Activated CD4-positive, alpha-beta T cell treated with anti-CD3 and anti-CD28 coated beads, Interleukin-2, amount 10 ng/mL, durations not matched to agents 24 days and 14 days (primary cell): ENCODE results near the gene JPH3. TPM values are rescaled to one million over a fixed set of nuclear protein-coding genes. Genes with fewer than 3 reads are reported as not detected.

Source experiments
- DNase-seq: peaks from one replicate; pipeline ENCODE4 v3.0.0; 2022
- H3K27ac Mint-ChIP-seq: one replicate; pipeline ENCODE4 v1.8.0; 2022; ENCODE audit warnings: mild to moderate bottlenecking, mixed read lengths
- H3K27me3 Mint-ChIP-seq: one replicate; pipeline ENCODE4 v1.8.0; 2022; ENCODE audit warnings: mixed read lengths
- H3K36me3 Mint-ChIP-seq: one replicate; pipeline ENCODE4 v1.8.0; 2022; ENCODE audit warnings: low read depth, mild to moderate bottlenecking, mixed read lengths
- H3K4me1 Mint-ChIP-seq: one replicate; pipeline ENCODE4 v1.8.0; 2021; ENCODE audit warnings: mixed read lengths
- H3K4me3 Mint-ChIP-seq: one replicate; pipeline ENCODE4 v1.8.0; 2022; ENCODE audit warnings: mild to moderate bottlenecking, moderate library complexity, mixed read lengths
- H3K9me3 Mint-ChIP-seq: one replicate; pipeline ENCODE4 v1.8.0; 2021; ENCODE audit warnings: mixed read lengths
- intact Hi-C: fragments of 100-400 bp; cut with micrococcal nuclease; formaldehyde crosslinking; loops from one replicate; pipeline ENCODE4 v1.15.1; 2023
- total RNA-seq: library from RNA; stranded (reverse); gene quantifications from 2 replicates; pipeline ENCODE4 v1.2.3, GENCODE V29; 2022

JPH3 gene
- total RNA-seq, 1 donor from 2014 or later = not detected

DNA sequence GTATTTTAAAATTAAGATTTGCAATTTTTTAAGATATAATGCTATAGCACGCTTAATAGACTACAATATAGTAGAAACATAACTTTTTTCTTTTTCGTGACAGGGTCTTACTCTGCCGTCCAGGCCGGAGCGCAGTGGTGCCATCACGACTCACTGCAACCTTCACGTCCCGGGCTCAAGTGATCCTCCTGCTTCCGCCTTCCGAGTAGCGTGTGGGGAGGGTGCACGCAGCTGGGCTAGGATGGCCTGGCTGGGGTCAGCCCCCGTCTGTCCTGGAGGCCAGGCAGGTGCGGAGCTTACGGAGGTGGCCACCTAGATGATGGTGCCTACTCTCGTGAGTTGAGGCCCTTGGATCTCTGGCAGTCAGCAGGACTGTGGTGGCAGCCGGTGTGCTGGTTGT lies 50.1 kb downstream of the JPH3 start:
- DNase-seq = no peak
- Mint-ChIP-seq H3K4me1 (peaks cover 3% of the 10 kb centered on the region), H3K27me3 (peaks cover 14% of the 10 kb centered on the region), H3K36me3 (no peaks in the 10 kb centered on the region), H3K4me3 (no peak overlapping the region), H3K27ac (no peak overlapping the region), H3K9me3 (no peaks in the 10 kb centered on the region)
- intact Hi-C loops = no loop called here

DNA sequence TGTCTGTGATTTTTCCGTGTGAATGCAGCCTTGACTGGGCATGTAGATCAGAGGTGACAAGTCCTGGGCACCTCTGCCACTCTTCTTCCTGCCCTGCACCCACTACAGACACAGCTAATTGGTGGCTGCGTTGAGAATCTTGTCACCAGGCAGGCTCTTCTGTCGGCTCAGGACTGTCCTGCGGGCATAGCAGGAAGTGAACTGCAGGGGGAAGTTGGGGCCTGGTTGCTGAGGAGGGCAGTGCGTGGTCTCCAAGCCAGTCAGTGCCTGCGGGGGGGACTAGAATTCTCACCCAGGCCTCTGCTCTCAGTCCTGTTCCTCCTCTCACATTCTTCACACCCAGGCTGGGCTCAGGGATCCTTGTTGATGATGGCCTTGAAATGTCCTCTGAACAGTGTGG lies 50.5 kb downstream of the JPH3 start:
- H3K27ac Mint-ChIP-seq = no peak overlapping the region
- intact Hi-C loops = no loop called here
- H3K36me3 Mint-ChIP-seq = no peaks in the 10 kb centered on the region
- no peak overlapping the region for H3K4me3 Mint-ChIP-seq
- no peak for DNase-seq
- H3K27me3 Mint-ChIP-seq = peaks cover 14% of the 10 kb centered on the region
- H3K9me3 Mint-ChIP-seq = no peaks in the 10 kb centered on the region
- H3K4me1 Mint-ChIP-seq = peaks cover 3% of the 10 kb centered on the region

DNA sequence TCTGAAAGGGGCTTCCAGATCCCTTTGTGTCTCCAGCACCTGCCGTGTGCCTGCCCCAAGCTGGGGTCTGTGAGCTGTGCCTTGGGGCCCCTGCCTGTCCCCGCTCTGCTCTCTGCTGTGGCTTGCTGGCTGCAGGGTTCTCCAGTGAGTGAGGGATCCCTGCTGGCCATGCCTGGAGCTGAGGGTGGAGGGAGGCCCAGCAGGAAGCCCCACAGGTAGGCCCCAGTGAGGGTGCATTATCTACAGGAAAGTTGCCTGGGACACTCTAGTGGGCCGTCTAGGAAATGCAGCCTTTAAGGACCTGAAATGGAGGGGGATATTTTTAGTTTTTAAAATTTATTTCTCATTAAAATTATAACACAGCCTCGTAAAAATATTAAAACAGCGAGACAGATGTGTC lies 50.9 kb downstream of the JPH3 start:
- no peaks in the 10 kb centered on the region for H3K36me3 Mint-ChIP-seq

DNA sequence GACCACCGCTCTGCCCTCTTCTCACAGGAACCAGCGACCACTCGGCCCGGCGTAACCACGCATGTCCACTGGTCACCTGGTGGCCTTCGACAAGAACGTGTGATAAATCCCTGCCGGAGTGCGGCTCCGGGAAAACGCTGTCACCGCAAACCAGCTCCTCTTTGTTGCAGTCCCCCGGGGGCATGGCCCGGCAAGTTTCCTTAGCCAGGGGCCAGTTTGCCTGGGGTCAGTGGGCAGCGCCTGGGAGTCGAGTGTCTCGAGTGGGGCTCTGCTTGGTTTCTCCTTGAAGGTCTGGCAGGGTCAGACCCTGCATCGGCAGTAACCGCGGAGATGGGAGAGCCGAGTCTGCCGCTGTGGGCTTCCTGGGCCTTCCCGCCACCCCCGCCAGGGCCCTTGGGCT lies 52.5 kb downstream of the JPH3 start:
- no peaks in the 10 kb centered on the region for H3K36me3 Mint-ChIP-seq
- no peak overlapping the region for H3K4me3 Mint-ChIP-seq
- H3K27ac Mint-ChIP-seq = no peak overlapping the region
- intact Hi-C loops = no loop called here
- no peaks in the 10 kb centered on the region for H3K4me1 Mint-ChIP-seq
- no peaks in the 10 kb centered on the region for H3K9me3 Mint-ChIP-seq
- peaks cover 5% of the 10 kb centered on the region for H3K27me3 Mint-ChIP-seq
- DNase-seq = no peak

More for the DNA sequence above, 50.9 kb downstream of the JPH3 start:
- Mint-ChIP-seq H3K4me1 (no peaks in the 10 kb centered on the region), H3K9me3 (no peaks in the 10 kb centered on the region), H3K4me3 (no peak overlapping the region), H3K27me3 (peaks cover 10% of the 10 kb centered on the region), H3K27ac (no peak overlapping the region)
- intact Hi-C loops = no loop called here
- no peak for DNase-seq

DNA sequence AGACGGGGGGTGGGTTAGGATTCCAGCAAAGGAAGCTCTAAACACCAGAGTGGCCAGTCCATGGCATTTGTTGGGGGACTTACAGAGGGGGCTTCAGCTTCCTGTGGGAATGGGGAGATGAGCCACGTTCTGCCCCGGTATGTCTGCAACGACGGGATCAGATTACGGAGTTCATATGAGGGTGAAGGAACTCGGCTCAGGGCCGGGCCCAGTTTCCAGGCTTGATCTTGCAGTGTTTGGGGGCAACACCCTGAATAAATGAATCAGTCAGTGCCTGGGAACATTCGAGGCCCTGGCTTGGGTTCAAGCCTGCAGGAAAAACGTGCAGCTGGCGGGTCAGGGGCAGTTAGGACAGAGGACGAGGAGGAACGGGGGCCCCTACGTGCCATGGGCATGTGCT lies 54.0 kb downstream of the JPH3 start:
- Mint-ChIP-seq H3K4me3 (no peak overlapping the region), H3K9me3 (no peaks in the 10 kb centered on the region), H3K27me3 (no peaks in the 10 kb centered on the region), H3K27ac (no peak overlapping the region), H3K36me3 (no peaks in the 10 kb centered on the region), H3K4me1 (no peaks in the 10 kb centered on the region)
- intact Hi-C loops = no loop called here
- DNase-seq = no peak

DNA sequence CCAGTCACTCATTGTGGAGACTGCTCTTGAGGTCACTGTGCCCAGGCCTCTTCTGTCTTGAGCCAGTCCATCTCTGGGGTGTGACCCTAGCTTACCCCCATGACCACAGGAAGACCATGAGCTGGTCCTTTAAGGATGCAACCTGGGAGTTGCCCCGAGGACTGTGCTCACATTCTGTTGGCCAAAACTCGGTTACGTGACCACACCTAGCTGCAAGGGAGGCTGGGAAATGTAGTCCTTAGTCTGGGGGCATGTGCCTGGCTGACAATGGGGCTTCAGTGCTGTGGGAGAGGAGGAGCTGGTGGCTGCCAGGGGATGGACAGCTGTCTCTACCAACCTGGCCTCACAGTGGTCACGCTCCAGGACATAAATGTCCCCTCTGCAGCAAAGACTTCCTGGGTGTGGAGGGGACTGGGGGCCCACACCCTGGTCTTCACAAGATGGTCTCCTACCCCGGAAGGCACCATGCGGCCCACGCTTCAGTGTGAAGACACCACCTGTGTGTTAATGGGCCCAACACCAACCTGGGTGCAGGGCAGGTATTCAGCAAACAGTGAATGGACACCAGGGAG lies 55.4 kb downstream of the JPH3 start:
- H3K4me3 Mint-ChIP-seq = no peak overlapping the region
- no peaks in the 10 kb centered on the region for H3K4me1 Mint-ChIP-seq
- intact Hi-C loops = no loop called here
- H3K9me3 Mint-ChIP-seq = no peaks in the 10 kb centered on the region
- no peaks in the 10 kb centered on the region for H3K36me3 Mint-ChIP-seq
- peak; percentile 70 for DNase-seq
- H3K27ac Mint-ChIP-seq = no peak overlapping the region
- H3K27me3 Mint-ChIP-seq = no peaks in the 10 kb centered on the region

DNA sequence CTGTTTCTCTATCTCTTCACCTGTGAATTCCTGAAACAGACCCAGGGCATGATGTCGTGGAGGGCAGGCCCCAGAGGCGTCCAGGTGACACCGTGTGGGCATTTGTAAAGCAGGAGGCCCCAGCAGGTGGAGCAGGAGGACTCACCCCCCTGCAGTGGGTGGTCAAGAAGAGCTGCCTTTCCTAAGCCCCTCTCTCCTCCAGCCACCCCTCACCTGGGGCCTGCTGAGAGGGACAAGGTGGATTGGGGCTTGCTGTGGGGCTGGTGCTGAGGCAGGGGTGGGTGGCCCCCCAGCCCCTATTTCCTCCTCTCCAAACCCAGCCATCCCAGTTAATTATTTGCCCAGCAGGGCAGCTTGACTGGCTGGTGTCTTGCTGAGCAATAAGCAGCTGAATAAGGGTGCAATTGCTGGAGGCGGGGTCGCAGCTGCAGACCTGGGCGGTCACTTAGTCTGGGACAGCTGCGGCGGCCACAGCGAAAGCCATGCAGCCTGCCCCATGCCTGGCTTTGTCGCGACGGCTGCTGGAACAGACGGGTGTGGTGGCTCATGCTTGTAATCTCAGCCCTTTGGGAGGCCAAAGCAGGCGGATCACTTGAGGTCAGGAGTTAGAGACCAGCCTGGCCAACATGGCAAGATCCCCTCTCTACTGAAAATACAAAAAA lies 56.4 kb downstream of the JPH3 start:
- DNase-seq = no peak
- H3K27ac Mint-ChIP-seq = no peak overlapping the region
- intact Hi-C loops = no loop called here
- no peaks in the 10 kb centered on the region for H3K4me1 Mint-ChIP-seq
- H3K36me3 Mint-ChIP-seq = no peaks in the 10 kb centered on the region
- H3K27me3 Mint-ChIP-seq = no peaks in the 10 kb centered on the region
- no peaks in the 10 kb centered on the region for H3K9me3 Mint-ChIP-seq
- no peak overlapping the region for H3K4me3 Mint-ChIP-seq

DNA sequence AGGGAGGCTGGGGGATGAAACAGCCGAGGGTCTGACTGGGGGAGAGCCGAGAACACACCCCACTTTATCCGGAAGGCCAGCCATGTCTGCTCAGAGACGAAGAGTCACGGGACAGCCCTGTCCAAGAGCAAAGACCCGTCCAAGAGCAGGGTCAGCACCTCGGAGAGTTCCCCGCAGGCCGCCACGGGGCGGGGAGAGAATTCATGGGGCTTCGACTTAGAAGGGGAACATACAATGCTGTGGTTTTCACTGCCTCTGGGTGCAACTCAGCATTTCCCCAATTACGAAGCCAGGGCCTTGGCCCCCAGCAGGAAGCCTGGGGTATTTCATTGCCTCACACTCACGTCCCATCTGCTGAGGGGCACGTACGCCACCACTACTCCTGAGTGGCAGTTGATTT lies 59.3 kb downstream of the JPH3 start:
- Mint-ChIP-seq H3K4me3 (no peak overlapping the region), H3K27ac (no peak overlapping the region), H3K27me3 (no peaks in the 10 kb centered on the region), H3K36me3 (no peaks in the 10 kb centered on the region), H3K4me1 (no peaks in the 10 kb centered on the region), H3K9me3 (no peaks in the 10 kb centered on the region)
- intact Hi-C loops = no loop called here
- DNase-seq = peak; percentile 78

DNA sequence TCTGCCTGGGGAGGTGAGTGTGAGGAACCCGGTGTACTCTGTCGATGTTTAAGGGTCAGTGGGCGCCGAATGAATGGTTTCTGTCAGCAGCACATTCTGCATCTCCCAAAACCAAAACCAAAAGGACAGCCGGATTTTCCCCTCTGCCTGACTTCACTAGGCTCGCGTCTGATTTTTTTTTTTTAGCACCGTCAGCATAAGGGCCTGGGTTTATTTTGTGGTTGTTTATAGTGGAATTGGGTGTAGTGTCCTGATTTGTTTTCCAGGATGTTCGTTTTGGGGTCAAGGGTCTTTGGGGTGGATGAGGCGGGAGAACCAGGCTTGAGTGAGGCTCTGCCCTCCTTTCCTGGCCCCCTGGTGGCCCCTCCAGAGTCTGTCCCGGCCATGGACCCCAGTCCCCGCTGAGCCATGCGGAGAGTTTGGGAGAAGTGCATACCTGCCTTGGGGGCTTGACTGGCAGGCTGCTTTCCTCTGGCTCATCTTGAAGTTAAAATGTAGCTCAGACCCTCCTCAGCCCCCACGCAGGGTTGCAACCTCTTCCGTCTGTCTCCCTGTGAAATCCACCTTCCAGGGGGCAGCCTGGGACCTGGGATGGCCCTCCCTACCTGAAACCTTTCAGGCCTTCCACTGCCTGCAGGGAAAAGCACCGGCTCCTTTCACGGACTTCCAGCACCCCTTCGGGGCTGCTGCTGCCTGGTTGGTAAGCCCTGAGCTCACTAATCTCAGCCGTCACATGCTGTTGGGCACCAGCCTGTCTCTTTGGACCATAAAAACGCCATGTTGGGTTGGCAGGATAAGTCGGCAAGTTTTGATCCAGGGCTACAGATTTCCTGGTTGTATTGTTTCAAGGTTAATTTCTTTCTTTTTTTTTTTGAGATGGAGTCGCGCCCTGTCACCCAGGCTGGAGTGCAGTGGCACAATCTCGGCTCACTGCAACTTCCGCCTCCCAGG lies 60.2 kb downstream of the JPH3 start:
- H3K27me3 Mint-ChIP-seq = no peaks in the 10 kb centered on the region
- intact Hi-C loops = no loop called here
- no peaks in the 10 kb centered on the region for H3K4me1 Mint-ChIP-seq
- no peak overlapping the region for H3K27ac Mint-ChIP-seq
- H3K9me3 Mint-ChIP-seq = no peaks in the 10 kb centered on the region
- DNase-seq = no peak
- no peak overlapping the region for H3K4me3 Mint-ChIP-seq
- no peaks in the 10 kb centered on the region for H3K36me3 Mint-ChIP-seq

DNA sequence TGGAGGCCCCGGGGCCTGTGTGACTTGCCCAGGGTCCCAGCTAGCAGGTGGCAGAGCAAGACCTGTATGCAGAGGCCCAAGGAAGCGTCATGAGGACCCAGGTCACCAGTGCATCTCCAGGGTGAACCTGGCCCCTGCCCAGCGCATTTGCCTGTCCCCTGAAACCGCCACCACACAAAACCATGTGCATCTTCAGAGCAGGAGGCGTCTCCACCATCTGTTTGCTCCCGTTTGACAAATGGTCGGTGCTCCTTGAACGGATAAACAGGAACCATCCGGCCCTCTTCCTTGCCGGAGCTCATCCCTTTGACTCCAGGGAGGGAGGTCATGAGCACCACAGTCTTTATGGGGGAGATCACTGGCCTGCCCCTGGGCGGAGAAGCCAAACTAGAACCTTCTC lies 62.5 kb downstream of the JPH3 start:
- intact Hi-C loops = no loop called here
- H3K4me3 Mint-ChIP-seq = no peak overlapping the region
- no peaks in the 10 kb centered on the region for H3K9me3 Mint-ChIP-seq
- H3K27ac Mint-ChIP-seq = no peak overlapping the region
- no peak for DNase-seq
- no peaks in the 10 kb centered on the region for H3K27me3 Mint-ChIP-seq
- H3K4me1 Mint-ChIP-seq = no peaks in the 10 kb centered on the region
- H3K36me3 Mint-ChIP-seq = no peaks in the 10 kb centered on the region

DNA sequence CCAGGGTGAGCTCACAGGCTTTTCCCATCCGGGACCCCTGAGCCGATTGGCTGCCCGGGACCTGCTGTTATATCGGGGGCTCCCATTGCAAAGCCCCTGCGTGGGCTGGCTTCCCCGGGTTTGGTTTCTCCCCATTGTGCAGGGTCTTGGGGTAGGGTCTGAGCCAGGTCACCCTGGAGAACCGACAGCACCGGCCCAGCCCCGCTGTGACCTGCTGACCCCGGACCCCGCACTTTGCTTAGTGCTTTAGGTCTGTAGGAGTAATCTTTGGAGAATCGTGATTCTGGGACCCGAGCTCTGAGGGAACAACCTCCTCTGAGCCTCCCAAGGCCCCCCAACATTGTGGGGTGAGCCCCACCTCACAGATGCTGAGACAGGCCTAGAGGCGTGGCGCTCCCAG lies 62.9 kb downstream of the JPH3 start:
- no peak for DNase-seq
- Mint-ChIP-seq H3K36me3 (no peaks in the 10 kb centered on the region), H3K27me3 (no peaks in the 10 kb centered on the region), H3K9me3 (no peaks in the 10 kb centered on the region), H3K27ac (no peak overlapping the region), H3K4me1 (no peaks in the 10 kb centered on the region), H3K4me3 (no peak overlapping the region)
- intact Hi-C loops = no loop called here

DNA sequence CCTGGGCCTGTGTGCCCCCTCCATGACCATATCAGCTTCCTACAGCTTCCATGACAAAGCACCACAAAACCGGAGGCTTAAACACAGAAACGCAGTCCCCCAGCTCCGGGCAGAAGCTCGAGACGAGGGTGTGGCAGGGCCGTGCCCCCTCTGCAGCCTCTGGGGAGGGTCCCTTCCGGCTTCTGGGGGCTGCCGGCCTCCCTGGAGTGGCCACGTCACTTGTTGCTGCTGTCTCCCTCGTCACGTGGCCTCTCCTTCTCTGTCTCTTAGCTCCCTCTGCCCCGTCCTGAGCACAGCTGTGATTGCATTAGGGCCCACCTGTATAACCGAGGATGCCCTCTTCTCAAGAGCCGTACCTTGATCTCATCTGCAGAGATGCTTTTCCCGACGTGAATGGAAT lies 64.6 kb downstream of the JPH3 start:
- H3K27ac Mint-ChIP-seq = no peak overlapping the region
- no peak for DNase-seq
- H3K27me3 Mint-ChIP-seq = no peaks in the 10 kb centered on the region
- no peaks in the 10 kb centered on the region for H3K4me1 Mint-ChIP-seq
- H3K4me3 Mint-ChIP-seq = no peak overlapping the region
- H3K9me3 Mint-ChIP-seq = no peaks in the 10 kb centered on the region
- no peaks in the 10 kb centered on the region for H3K36me3 Mint-ChIP-seq
- intact Hi-C loops = no loop called here

DNA sequence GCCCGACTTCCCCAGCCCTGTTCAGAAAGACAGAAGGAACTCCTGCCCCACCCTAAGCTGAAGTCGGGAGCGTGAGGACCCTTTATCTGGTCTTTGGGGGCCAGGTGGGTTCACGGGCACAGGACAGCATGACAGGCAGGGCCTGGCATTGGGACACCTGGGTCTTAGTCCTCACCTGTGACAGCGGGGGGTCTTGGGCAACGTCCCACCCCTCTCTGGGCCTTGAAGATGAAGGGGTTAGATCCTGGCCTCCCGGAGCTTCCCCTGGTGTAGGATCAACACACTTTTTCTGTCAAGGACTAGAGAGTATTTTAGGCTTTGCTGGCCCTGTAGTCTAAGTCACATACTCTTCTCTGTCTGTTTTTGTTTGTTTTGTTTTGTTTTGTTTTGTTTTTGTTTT lies 65.1 kb downstream of the JPH3 start:
- intact Hi-C loops = no loop called here
- no peaks in the 10 kb centered on the region for H3K4me1 Mint-ChIP-seq
- no peak for DNase-seq

DNA sequence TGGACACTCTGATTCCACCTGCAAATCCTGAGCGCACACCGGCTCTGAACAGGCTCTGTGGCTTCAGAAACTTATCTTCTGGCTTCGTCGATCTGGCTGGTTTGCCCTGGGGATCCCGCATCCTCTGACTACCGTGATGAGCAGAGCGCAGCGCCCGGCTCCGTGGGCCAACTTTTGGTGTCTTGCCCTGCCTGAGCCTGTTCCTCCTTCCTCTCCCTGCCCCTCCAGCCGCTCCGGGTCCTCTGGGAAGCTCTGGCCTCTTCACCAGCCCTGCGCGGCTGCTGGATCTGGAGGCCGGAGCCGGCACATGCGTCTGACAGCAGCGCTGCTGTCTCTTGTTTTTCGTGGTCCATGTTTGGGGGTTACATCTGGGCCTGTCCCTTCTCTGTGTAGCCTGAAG lies 65.6 kb downstream of the JPH3 start:
- intact Hi-C loops = no loop called here
- Mint-ChIP-seq H3K27ac (no peak overlapping the region), H3K9me3 (no peaks in the 10 kb centered on the region), H3K36me3 (no peaks in the 10 kb centered on the region), H3K4me1 (no peaks in the 10 kb centered on the region), H3K27me3 (no peaks in the 10 kb centered on the region), H3K4me3 (no peak overlapping the region)
- DNase-seq = no peak

More for the DNA sequence above, 65.1 kb downstream of the JPH3 start:
- Mint-ChIP-seq H3K27ac (no peak overlapping the region), H3K9me3 (no peaks in the 10 kb centered on the region), H3K4me3 (no peak overlapping the region), H3K36me3 (no peaks in the 10 kb centered on the region), H3K27me3 (no peaks in the 10 kb centered on the region)
